ENCODE measurements around the gene GAS7. TPM values are rescaled to one million over a fixed set of nuclear protein-coding genes. Genes with fewer than 3 reads are reported as not detected.

Gene GAS7
- total RNA-seq, 3 donors from 2014 or later (not counting 1 experiment from before 2014, with no cell fraction given): 70.7 to 89.1 (median 84.8) TPM

GRCh38 chr17:10073941-10074340, 124.5 kb downstream of the GAS7 start:
- Mint-ChIP-seq H3K4me3 (no peak overlapping the region), H3K27me3 (ENCODE audit: low read depth in 2 of 2) (no peaks in the 10 kb centered on the region), H3K27ac (peak overlapping the region; percentile 24 to 31), H3K4me1 (peaks cover 55% of the 10 kb centered on the region in 2 donors), H3K9me3 (peaks cover 0 to 4% of the 10 kb centered on the region in 2 donors), H3K36me3 (no peaks in the 10 kb centered on the region)
- 75% methylated on average over 6 of the region's 6 CpGs for WGBS (ENCODE audit: insufficient coverage)
- DNase-seq: no peak
- no peak for TF ChIP-seq CTCF (IDR thresholded peaks at IDR 0.05)
- no peak for ATAC-seq
- Histone ChIP-seq H3K27ac (ENCODE audit: low read length) (no peak overlapping the region), H3K4me1 (ENCODE audit: control insufficient read depth, insufficient read depth, low read length) (peaks cover 18% of the 10 kb centered on the region), H3K4me3 (ENCODE audit: low read length) (no peak overlapping the region), H3K36me3 (ENCODE audit: control insufficient read depth, insufficient read depth, low read length) (no peaks in the 10 kb centered on the region), H3K27me3 (ENCODE audit: control insufficient read depth, insufficient read depth, low read length) (no peaks in the 10 kb centered on the region), H3K9me3 (ENCODE audit: control insufficient read depth, insufficient read depth, low read length) (no peaks in the 10 kb centered on the region)
- intact Hi-C loops (cut with micrococcal nuclease): no loop called here

- intact Hi-C loops (cut with micrococcal nuclease): no loop called here
- Histone ChIP-seq H3K27me3 (ENCODE audit: control insufficient read depth, insufficient read depth, low read length) (no peaks in the 10 kb centered on the region), H3K4me1 (ENCODE audit: control insufficient read depth, insufficient read depth, low read length) (peaks cover 11% of the 10 kb centered on the region), H3K27ac (ENCODE audit: low read length) (no peak overlapping the region), H3K4me3 (ENCODE audit: low read length) (no peak overlapping the region), H3K36me3 (ENCODE audit: control insufficient read depth, insufficient read depth, low read length) (no peaks in the 10 kb centered on the region), H3K9me3 (ENCODE audit: control insufficient read depth, insufficient read depth, low read length) (no peaks in the 10 kb centered on the region)
- Mint-ChIP-seq H3K27me3 (ENCODE audit: low read depth in 2 of 2) (no peaks in the 10 kb centered on the region), H3K36me3 (no peaks in the 10 kb centered on the region), H3K9me3 (peaks cover 0 to 3% of the 10 kb centered on the region in 2 donors), H3K4me1 (peaks cover 43 to 50% of the 10 kb centered on the region in 2 donors), H3K27ac (peak overlapping the region in 1 of 2 donors; percentile 45), H3K4me3 (no peak overlapping the region)
- no peak for DNase-seq
- WGBS (ENCODE audit: insufficient coverage): 95% methylated on average over 16 of the region's 16 CpGs
- TF ChIP-seq CTCF (IDR thresholded peaks at IDR 0.05): no peak
- ATAC-seq: no peak
Measured at GRCh38 chr17:10072556-10073425, 125.6 kb downstream of the GAS7 start.

GRCh38 chr17:10072086-10072485, 126.3 kb downstream of the GAS7 start:
- WGBS (ENCODE audit: insufficient coverage): 99% methylated on average over 4 of the region's 4 CpGs
- H3K27ac ChIP-seq (ENCODE audit: low read length): no peak overlapping the region
- H3K27me3 Mint-ChIP-seq (ENCODE audit: low read depth in 2 of 2): no peaks in the 10 kb centered on the region

More at GRCh38 chr17:10072086-10072485, 126.3 kb downstream of the GAS7 start:
- H3K36me3 Mint-ChIP-seq: no peaks in the 10 kb centered on the region
- TF ChIP-seq CTCF (IDR thresholded peaks at IDR 0.05): no peak
- DNase-seq: no peak
- no peak for ATAC-seq
- H3K4me1 Mint-ChIP-seq: peaks cover 36 to 46% of the 10 kb centered on the region in 2 donors
- intact Hi-C loops (cut with micrococcal nuclease): no loop called here
- no peaks in the 10 kb centered on the region for H3K36me3 ChIP-seq (ENCODE audit: control insufficient read depth, insufficient read depth, low read length)
- peaks cover 7% of the 10 kb centered on the region for H3K4me1 ChIP-seq (ENCODE audit: control insufficient read depth, insufficient read depth, low read length)
- no peak overlapping the region for H3K4me3 Mint-ChIP-seq
- no peaks in the 10 kb centered on the region for H3K9me3 ChIP-seq (ENCODE audit: control insufficient read depth, insufficient read depth, low read length)
- H3K4me3 ChIP-seq (ENCODE audit: low read length): no peak overlapping the region
- no peaks in the 10 kb centered on the region for H3K27me3 ChIP-seq (ENCODE audit: control insufficient read depth, insufficient read depth, low read length)
- no peaks in the 10 kb centered on the region for H3K9me3 Mint-ChIP-seq
- peak overlapping the region in 1 of 2 donors; percentile 45 for H3K27ac Mint-ChIP-seq

Measured in natural killer cell (primary cell).